ENCODE data around the gene SLC36A1.
"Not testable (repeated sequence)": the region's sequence is repeated elsewhere in the genome, so short reads cannot be mapped to it uniquely, and the experiment has no call there.

The SLC36A1 gene

GRCh38 chr5:151447174-151448037, at the start of gene SLC36A1:
Gene SLC36A1 (plus strand): TSS chr5:151447603. CDS start chr5:151458793, 11,190 bp downstream.
- DNase-seq (ENCODE audit: low read depth): peak; percentile 95

GRCh38 chr5:151405334-151406160, 41.9 kb upstream of the SLC36A1 start:
- no peak for DNase-seq (ENCODE audit: low read depth)

DNA sequence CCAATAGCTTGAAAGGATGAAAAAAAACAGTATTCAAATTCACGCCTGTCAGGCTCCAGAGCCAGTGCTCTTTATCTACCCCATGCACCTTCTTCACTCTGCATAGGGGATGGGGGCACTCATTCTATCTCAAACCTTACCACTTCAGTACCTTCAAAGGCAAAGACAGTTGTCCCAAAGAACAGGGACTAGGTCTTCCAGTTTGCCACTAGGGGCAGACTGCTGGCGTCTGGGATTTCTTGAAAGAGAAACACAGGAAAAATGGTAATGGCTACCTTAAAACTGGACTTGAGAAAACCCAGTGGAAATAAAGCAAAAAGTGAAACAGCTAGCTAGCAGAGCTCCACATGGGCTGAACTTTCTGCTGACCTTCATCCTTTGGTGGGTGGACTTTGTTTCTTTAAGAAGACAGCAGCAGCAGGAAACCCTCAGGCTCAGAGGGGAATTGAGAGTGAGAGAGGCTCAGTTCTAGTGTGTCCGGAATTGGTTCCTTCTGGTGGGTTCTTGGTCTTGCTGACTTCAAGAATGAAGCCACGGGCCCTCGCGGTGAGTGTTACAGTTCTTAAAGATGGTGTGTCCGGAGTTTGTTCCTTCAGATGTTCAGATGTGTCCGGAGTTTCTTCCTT, 41.0 kb upstream of the SLC36A1 start:
- DNase-seq (ENCODE audit: low read depth): no peak

DNA sequence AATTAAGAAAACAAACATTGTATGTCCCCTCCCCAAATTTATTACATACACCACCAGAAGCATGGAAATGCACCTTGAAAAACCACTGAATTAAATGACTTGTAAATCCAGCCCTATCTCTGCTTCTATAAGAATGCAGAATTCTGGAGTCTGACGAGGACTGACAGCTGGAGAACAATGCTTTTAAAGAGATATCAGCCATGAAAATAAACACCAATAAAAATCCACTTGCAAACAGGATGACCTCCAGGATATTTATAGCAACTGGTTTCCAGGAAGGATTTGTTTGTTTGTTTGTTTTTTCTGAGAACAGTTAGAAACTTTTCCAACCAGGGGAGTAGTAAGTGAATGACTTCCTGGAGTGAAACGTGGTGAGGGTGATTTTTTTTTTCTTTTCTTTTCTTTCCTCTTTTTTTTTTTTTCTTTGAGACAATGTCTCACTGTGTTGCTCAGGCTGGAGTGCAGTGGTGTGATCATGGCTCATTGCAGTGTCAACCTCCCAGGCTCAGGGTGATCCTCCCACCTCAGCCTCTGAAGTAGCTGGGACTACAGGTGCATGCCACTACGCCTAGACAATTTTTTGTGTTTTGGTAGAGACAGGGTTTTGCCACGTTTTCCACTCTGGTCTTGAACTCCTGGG, 38.7 kb upstream of the SLC36A1 start:
- no peak for DNase-seq (ENCODE audit: low read depth)

GRCh38 chr5:151413800-151414199, 33.6 kb upstream of the SLC36A1 start:
- DNase-seq (ENCODE audit: low read depth): no peak

DNA sequence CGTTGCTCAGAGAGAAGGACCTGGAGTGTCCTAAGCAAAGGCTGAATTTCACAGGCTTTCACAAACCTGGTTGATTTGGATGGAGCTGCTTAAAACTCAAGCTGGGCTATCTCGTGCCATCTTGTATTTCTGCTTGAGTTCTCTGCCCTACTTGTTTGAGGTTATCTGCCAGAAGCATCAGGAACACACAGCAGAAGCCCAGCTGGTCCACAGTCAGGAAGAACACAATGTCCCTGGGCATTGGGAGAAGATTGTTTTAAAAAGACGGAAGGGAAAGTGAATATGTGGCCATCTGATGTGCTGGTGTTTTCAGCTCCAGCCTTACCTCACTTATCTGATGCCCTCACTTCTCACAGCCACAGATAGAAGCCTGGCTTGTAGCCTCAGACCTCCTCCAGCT, 32.9 kb upstream of the SLC36A1 start:
- DNase-seq (ENCODE audit: low read depth): no peak

- DNase-seq (ENCODE audit: low read depth): no peak
These were observed 29.7 kb upstream of the SLC36A1 start for GRCh38 chr5:151417712-151418111.

GRCh38 chr5:151420127-151420526, 27.3 kb upstream of the SLC36A1 start:
- DNase-seq (ENCODE audit: low read depth): no peak

- no peak for DNase-seq (ENCODE audit: low read depth)
These were observed 22.4 kb upstream of the SLC36A1 start for GRCh38 chr5:151424892-151425523.

- DNase-seq (ENCODE audit: low read depth): not testable (repeated sequence)
These were observed 21.1 kb upstream of the SLC36A1 start for GRCh38 chr5:151426347-151426746.

DNA sequence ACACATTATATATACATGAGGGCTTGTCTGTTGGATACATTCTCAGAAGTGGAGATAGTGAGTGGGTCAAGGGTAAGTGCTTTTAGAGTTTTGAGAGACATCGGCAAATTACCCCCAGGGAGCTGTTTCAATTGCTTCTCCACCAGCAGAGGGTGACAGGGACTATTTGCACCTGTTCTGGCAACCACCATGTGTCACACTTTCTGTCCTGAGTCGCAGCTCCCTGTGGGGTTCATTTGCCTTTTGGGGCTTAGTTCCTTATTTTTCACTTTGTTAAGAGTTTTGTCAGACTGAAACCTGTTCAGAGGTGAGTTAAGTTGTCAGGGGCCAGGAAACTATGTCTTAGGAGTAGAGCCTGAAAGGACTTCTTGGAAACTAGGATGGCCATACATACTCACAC, 20.1 kb upstream of the SLC36A1 start:
- no peak for DNase-seq (ENCODE audit: low read depth)

DNA sequence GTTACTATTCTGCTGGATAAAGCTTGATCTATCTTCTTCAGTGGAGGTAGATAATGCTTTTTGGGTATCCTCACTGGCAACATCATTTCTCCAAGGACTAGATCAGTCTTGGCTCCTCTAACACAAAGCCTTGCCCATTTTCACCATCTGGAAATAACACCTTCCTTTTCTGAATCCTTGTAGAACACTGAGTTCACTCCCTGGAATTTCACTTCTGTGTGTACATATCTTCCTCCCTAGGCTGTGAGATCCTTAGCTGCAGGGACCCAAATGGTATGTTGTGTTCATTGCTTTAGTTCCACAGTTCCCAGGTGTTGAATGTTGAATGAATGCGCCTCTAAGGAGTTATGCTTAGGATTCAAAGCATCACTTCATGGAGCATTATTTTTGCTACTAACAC, 16.7 kb upstream of the SLC36A1 start:
- DNase-seq (ENCODE audit: low read depth): no peak

DNA sequence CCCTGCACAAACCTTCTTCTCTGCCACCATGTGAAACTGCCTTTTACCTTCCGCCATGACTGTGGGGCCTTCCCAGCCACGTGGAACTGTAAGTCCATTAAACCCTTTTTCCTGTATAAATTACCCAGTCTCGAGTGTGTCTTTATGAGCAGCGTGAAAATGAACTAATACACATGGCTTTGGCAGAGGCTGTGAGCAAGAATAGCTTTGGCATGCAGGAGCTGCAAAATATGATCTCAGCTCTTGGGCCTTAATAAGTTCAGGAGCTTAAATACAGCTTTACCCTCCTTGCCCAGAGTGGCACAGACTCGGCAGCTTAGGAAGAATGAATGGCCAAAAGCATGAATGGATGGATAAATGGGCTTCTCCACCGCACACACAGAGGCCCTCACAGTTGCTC, 15.7 kb upstream of the SLC36A1 start:
- no peak for DNase-seq (ENCODE audit: low read depth)

DNA sequence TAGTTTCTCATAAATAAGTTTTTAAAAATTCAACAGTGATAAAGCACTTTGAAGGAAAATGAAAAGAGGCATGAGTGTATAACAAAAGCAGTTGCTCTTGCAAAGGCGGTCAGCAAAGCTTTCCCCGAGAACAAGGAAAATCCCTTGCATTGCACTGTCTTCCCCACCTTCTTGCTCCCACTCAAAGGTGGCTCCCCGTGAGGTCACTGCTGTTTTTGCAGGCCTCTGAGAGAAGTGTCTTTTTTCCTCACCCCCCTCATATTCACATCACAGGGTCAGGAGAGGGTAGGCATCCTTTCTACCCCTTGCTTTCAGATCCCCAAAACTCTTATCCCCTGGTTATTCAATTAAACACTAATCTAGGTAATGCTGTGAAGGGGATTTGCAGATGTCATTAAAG, 15.2 kb upstream of the SLC36A1 start:
- DNase-seq (ENCODE audit: low read depth): no peak

GRCh38 chr5:151434570-151435237, 12.7 kb upstream of the SLC36A1 start:
- no peak for DNase-seq (ENCODE audit: low read depth)

- DNase-seq (ENCODE audit: low read depth): peak; percentile 1
These were observed 909 bp downstream of the SLC36A1 start for GRCh38 chr5:151448038-151448985.

GRCh38 chr5:151449297-151449696, 1.9 kb downstream of the SLC36A1 start:
- DNase-seq (ENCODE audit: low read depth): no peak

- no peak for DNase-seq (ENCODE audit: low read depth)
These were observed 2.4 kb downstream of the SLC36A1 start for GRCh38 chr5:151449839-151450238.

DNA sequence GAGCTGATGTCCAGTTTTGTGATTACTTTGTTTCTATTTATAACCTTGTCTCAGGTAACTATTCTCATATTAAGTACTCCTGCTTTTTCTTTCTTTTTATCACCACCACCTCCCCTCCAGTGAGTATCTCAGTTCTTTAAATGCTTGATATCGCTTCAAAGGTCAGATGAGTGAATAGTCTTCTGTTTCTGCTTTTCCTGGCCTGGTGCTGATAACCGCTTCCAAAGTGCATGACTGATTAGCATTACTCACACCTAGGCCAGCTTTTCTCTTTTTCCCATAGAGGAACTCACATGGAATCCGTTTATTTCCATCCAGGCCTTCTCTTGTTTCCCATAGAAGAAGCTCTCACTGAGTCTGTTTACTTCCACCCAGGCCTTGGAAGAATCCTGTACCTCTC, 3.2 kb downstream of the SLC36A1 start:
- no peak for DNase-seq (ENCODE audit: low read depth)
